GM10847 (cell line): Measurements from ENCODE around the gene BPGM.

Experiments used
- POLR2A ChIP-seq: IDR thresholded peaks from 2 replicates; pipeline ENCODE4 v1.6.1; 2011; ENCODE audit not compliant: insufficient read length; ENCODE audit errors: extremely low read depth

Gene BPGM

GRCh38 chr7:134718211-134718875 is 71.7 kb downstream of the BPGM start:
- no peak for TF ChIP-seq POLR2A

GRCh38 chr7:134720091-134720935 is 73.7 kb downstream of the BPGM start:
- no peak for TF ChIP-seq POLR2A

- no peak for TF ChIP-seq POLR2A
Observed at GRCh38 chr7:134721171-134721570, 74.5 kb downstream of the BPGM start.

GRCh38 chr7:134722786-134723322 is 76.2 kb downstream of the BPGM start:
- TF ChIP-seq POLR2A: no peak

GRCh38 chr7:134723892-134724291 is 77.2 kb downstream of the BPGM start:
- TF ChIP-seq POLR2A: no peak

GRCh38 chr7:134724606-134725005 is 78.0 kb downstream of the BPGM start:
- no peak for TF ChIP-seq POLR2A

- no peak for TF ChIP-seq POLR2A
Observed at GRCh38 chr7:134726581-134726980, 79.9 kb downstream of the BPGM start.

- TF ChIP-seq POLR2A: no peak
Observed at GRCh38 chr7:134727711-134728110, 81.1 kb downstream of the BPGM start.
